ENCODE measurements around the gene PHLDA1.

The PHLDA1 gene

DNA sequence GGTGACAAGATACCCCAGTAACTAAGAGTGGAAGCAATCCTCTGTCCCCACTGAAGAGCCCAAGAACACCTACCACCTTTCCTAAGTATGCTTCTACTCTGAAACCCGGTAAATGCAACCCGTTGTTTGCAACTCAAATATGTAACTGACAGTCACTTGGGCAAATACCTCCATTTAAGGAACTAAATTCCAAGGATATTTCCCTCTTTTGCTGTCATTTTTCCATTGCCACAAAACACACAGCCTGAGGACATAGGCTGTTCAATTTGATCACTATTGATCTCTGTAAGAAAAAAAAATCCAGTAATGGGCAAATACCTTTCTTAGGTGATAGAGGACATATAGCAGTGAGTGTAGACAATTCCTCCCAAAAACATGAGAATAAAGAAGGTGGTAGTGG, 6.6 kb upstream of the PHLDA1 start:
- DNase-seq (ENCODE audit: insufficient read length, low spot score) (no peak), FAIRE-seq (no peak)

DNA sequence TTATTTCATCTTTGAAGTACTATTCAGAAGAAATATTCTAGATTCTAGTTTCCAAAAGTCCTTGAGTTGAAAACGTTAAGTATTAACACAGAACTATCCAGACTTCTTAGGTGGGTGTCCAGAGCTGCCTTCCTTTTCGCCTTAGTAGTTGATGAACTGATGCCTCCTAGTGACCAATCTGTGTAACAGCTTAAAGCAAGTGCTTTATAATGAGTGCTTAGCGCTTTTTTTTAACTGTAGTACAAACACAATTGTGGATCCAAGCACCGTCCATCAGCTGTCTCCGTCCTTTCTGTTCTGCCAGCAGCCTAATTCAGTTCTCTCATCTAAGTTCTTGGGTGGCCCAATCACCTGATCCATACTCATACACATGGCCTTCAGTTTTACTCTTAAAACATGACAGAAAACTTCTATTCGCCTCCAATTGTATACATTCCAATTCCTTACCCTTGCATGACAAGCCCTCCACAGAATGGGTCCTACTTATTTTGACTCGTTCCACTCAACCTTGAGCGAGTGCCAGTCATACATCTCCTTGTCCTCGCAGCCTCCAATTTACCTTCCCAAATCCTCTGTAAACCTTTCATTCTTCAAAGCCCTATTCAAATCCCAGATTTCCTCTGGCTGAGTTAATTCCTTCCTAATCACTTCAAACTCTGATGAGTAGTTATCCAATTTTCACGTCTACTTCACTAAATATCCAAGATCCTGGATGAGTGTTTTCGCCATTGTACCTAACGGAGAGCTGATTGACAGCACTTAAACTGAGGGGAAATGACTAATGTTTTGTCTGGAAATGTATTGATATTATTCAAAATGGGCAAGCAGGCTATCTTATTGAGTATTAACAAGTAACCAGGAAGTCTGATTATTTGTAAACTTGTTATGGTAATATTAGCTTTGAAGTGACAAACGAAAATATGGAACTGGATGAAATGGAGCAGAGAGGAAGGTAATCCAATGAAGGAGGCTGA, 5.8 kb upstream of the PHLDA1 start:
- FAIRE-seq (peak; percentile 95), DNase-seq (ENCODE audit: insufficient read length, low spot score) (no peak)

DNA sequence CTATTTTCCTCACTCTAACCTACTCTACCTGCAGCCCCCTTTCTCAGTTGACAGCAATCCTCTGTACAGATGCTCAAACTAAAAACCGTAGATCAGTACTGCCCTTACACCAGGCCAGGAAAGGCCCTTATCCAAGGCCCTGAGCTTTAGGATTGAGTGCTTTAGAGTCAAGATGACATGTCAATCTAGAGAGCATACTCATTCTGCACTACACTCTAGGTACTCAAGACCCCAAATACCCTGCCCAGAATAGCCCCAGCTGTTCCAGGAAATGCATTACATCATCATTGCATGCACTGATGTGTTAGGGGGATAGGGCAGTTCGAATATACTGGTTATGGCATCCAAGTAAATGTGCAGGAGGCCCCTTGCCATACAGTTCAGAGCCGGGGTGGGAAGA, 3.5 kb upstream of the PHLDA1 start:
- DNase-seq (ENCODE audit: insufficient read length, low spot score): no peak
- FAIRE-seq: no peak

DNA sequence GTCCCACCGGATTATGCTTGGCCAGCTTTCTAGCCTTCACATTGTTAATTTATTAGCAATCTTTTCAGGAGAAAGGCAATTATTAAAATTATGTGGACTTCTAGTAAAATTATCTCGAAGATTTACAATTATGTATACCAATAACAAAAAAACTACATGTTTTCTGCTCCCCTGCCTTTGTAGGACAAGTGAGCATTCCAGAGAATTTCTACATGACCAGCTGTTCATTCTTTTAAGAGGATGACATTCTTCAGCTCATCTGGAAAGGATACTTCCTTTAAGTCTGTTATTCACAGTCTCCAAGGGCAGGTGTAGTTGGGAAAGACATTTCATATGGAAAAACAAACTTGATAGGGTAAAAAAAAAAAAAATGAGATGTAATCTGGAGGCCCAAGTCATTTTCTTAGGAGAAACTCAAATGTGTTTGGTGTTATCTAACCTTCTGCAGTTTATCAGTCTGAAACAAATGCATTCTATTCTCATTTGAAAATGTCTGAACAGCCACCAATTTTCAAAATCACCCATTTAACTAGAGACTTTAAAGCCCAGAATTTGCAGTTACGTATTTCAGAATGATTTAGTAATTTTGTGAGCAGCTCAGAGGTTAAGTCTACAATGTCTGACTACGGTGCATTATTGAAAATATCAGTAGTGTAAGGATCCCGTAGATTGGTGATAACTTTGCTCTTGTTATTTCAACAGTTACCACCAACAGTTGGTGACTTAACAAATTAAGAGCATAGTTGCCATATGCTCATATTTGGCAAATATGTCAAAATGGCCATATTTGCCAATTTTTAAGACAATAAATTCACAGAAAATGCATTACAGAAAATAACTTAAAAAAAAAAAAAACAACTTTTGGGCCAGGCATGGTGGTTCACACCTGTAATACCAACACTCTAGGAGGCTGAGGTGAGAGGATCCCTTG, 1.8 kb upstream of the PHLDA1 start:
- DNase-seq (ENCODE audit: insufficient read length, low spot score): no peak
- FAIRE-seq: no peak

DNA sequence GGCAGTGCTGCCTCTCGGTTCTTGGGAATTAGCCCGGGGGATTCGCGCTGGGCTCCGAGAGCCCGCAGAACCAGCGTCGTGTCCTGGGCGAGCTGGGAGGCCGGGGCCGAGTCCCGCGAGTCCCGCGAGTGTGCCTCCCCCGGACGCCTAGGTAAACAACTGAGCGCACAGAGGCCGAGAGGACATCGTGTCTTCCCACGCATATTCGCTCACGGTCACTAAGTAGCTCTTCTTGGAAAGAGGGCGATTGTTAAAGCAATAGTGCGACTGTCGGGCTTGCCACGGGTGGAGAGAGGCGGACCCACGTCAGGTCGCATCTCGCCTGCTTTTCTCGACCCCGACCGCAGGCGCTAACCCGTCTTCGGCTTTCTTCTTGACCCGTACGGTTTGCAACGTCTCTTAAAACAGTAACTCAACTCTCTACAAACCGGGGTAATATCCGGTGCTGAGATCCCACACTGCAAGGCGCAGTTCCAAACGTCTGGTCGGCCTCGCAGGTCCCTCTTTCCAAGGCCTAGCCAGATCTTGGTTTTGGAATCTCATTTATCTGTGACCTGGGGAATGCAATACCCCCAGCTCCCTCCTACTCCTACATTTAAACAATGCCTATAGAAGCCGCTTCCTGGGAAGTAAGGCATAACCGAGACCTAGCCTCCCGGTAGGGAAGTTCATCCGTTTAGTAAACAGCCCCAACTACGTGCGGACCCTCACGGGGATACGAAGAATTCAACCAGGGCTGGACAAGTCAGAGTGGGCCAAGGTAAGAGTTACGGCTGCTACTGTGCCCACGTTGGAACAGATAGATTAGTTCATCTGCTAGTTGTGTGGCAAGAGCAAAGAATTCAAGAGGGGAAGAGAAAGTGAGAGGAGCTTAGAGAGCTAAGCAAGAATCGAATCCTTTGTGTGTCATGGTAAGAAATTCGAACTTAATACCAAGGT, 736 bp upstream of the PHLDA1 start:
- FAIRE-seq: peak; percentile 87

DNA sequence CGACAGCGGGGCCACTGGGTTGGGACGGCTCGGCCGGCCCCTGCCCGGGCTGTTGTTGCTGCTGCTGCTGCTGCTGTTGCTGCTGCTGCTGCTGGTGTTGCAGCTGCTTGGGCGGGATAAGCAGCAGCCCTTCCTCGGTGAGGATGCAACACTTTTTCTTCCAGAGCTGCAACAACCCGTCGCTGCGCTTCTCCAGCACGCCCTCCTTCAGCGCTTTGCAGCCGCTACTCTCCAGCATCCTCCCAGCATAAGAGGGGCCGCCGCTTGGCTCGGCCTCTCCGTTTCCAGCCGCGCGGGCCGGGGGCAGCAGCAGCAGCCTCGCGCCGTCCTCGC, 529 bp downstream of the PHLDA1 start:
- DNase-seq (ENCODE audit: insufficient read length, low spot score): no peak
- no peak for FAIRE-seq

More for the DNA sequence above, 736 bp upstream of the PHLDA1 start:
- no peak for DNase-seq (ENCODE audit: insufficient read length, low spot score)

DNA sequence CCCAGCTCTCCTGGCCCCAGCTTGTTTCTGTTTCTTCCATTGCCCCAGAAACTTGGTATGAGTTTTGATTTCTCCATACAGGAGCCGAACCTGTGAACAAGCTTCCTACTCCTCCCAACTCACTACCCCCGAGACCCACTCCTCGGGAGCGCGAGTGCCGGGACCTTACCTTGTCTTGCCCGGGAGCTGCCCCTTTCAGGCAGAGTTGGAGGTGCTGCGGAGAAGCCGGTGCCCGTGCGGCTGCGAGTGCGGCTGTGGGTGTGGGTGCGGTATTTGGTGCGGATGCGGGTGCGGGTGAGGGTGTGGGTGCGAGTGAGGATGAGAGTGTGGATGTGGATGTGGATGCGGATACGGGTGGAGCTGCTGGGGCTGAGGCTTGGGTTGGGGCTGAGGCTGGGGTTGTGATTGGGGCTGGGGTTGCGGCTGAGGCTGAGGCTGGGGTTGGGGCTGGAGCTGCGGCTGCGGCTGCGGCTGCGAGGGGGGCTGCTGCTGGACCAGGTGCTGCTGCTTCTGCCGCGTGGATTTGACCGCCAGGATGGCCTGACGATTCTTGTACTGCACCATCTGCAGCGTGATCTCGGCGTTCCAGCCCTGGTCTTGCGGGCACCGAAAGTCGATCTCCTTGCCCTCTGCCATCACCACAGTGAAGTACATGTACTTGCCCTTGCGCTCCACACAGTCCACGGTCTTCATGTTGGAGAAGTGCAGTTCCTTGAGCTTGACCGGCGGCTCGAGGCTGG, 1.1 kb downstream of the PHLDA1 start:
- DNase-seq (ENCODE audit: insufficient read length, low spot score) (no peak), FAIRE-seq (peak; percentile 52)

DNA sequence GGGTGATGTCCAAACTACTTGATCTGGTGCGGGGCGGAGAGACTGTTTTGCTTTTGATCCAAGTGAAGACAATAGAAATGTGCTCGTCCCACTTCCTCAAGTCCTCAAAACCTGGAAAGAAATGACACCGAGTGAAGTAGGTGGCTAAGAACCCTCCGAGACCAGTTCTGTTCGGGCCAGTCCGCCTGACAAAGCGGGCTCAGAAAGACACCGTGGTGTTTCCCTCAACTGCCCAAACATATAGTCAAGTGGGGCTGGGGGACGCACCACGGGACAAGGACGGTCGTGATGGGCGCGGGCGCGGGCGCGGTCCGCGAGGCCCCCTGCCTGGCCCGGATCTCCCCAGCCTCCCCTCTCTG, 1.6 kb downstream of the PHLDA1 start:
- FAIRE-seq (no peak), DNase-seq (ENCODE audit: insufficient read length, low spot score) (no peak)

DNA sequence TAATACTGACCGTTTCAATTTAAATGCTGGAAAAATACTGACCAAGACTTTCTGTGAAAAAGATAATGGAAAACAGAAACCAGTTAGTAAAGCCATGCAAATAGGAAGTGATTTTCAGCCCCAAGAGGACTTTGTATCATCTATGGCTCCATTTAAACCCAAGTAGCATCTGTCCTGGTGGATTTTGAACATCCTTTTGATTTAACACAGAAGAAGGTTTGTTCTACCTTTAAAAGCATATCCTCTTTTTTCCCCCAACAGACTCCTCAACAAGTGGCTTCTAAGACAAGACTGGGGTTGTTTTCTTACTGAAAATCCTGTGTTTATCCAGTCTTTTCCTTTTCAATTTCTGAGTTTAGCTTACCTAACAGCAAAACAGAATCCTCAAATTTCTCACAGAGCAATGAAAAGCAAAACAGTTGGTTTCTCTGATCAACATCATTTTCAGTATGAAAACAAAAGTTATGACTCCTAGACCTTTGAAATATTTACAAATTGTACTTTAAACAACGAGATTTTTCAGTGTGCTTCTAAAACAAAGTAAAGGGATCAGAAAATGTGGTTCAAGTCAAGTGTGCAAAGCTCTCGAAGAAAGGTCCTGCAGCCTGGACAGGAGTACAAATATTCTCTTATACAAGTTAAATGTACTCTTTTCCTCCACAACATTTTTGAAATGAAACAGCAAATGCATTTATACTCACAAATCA, 2.9 kb downstream of the PHLDA1 start:
- FAIRE-seq (peak; percentile 26), DNase-seq (ENCODE audit: insufficient read length, low spot score) (no peak)

DNA sequence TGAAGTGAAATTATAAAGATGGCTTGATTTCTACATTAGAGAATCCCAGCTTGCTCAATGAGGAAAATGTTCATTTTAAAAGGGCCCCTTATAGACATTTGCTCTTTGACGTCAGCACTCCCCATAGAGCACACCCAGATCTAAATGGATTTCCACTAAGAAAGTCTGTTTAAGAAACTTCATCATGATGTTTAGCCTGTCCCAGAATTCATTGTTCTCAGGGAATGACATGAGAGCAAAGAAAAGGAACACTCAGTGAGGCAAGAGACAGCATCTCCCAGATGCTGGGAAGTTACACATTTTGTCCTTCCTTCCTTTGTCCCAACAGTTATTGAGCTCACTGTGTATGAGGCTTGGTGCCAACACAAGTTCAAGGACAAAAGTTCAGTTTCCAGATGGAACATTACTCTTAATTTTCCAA, 4.9 kb downstream of the PHLDA1 start:
- FAIRE-seq (no peak), DNase-seq (ENCODE audit: insufficient read length, low spot score) (no peak)

DNA sequence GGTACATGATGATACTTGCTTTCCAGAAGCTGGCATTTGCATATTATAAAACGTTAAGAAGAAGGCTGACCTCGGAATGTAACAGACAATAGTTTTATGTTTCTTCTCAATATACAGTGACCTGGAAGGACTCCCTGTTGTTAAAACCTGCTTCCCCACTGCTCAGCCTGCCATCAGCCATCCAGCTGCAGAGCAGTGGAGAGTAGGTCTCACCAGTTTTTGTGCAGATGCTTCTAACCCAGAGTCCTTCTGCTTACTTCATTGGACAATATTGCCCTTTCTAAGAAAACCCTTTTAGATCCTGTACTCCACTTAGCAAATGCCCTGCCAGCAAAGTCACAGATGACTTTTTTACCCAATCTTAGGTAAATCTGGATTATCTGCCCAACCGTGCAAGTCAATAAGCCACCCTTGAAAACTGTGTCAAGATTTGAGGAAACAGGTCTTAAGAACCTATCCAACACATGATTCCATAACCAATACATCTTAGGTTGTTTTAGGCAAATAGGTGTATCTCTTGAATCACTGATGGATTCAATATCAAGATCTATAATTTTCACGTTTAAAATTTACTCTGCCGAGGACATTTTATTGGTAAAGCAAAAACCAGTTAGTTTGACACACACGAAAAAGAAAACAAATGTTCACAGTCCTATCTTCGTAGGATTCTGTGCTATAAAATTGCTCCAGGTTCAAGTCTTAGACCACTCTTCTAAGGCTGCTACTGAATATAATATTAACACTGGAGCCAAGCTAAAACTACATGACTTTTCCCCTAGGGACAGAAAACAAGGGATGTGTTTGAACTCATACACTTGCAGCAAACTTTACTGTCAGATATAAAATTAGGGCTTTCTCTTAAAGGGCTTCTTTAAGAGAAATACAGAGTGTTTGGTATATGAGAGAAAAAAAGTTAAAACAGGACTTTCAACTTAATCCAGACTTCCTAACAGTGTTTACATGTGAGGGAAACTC, 5.7 kb downstream of the PHLDA1 start:
- no peak for DNase-seq (ENCODE audit: insufficient read length, low spot score)
- no peak for FAIRE-seq

DNA sequence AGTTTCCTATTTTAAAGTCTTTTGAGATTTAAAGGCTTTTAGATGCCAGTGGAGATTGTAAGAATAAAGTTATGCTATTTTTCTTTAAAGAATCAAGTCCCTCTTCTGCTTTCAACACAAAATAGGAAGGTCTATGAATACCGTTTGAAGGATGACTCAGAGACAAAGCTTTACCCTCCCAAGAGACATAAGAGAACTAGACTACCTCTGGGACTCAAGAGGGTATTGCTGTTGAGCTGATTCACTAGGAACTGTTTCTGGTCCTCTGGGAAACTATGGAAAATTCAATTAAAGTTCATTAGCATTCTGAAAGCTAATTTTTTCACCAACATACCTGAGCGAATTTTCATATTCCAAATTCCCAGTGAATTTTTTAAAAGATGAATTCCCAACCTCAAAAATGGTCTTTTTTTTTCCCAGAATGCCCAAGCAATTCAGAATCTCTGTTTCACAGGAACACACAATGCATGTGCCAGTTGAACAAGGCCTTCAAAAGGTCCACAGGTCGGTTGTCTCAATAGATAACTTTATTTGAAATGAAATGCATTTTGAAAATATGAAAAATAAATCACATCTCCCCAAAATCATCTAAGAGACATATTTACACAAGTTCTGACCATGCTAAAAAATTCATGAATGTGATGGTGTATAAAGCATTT, 6.5 kb downstream of the PHLDA1 start:
- no peak for DNase-seq (ENCODE audit: insufficient read length, low spot score)
- no peak for FAIRE-seq

DNA sequence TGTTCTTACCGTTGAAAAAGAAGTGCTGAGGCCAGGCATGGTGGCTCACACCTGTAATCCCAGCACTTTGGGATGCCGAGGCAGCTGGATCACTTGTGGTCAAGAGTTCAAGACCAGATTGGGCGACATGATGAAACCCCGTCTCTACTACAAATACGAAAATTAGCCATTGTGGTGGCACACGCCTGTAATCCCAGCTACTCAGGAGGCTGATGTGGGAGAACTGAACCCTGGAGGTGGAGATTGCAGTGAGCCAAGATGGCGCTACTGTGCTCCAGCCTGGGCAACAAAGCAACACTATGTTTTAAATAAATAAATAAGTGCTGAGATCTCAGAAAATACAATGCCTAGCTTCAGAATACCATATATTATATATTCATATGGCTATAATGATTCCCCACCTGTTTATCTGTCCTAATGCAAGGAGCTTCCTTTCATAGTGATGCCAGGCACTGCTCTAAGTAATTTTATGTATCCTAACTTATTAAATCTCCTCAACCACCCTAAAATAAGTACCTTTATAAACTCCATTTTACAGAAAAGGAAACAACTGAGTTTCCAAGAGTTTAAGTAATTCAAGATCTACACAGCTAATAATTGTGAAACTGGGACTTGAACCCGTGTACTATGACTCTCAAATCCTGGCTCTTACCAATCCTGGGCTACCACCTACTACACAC, 7.3 kb downstream of the PHLDA1 start:
- FAIRE-seq (no peak), DNase-seq (ENCODE audit: insufficient read length, low spot score) (no peak)

DNA sequence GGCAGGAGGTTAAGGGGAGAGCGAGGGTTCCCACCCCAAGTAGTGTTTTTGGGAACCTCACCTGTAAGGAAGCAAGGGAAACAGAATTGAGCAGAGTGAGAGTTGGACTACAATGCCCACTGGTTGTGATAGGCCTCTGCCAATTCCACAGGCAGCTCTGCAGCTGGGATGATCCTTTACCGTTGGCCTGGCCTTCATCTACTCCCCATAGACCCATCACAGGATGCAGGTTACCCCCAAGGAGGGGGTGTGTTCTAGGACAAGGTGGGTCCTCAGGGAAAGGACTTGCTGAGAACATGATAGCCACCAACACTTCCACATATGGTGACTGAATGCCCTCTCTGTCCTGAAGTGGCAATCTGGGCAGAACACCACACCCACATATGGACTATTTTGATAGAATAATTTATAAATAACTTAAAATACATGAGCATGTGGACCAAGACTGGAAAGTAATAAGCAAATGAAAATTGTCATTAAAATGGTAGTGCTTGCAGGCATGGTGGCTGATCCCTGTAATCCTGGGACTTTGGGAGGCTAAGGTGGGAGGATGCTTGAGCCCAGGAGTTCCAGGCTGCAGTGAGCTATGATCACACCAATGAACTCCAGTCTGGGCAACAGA, 8.4 kb downstream of the PHLDA1 start:
- DNase-seq (ENCODE audit: insufficient read length, low spot score): no peak
- no peak for FAIRE-seq

DNA sequence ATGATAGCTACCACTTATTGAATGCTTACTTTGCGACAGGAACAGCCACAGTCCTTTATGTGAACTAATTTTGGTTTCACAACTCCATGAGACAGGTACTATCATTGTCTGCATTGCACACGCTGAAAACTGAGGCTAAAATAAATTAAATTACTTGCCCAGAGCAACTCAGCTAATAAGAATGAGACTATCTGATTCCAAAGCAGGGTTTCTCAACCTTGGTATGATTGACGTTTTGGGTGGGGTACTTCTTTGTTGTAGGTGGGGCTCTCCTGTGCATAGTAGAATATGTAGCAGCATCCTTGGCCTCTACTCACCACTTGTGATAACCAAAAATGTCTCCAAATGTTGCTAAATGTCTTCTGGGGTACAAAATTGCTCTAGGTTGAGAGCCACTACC, 9.1 kb downstream of the PHLDA1 start:
- FAIRE-seq: no peak
- DNase-seq (ENCODE audit: insufficient read length, low spot score): no peak

Data from GM19239 (cell line).